Measurements from ENCODE around the gene BCORL1. TPM values are rescaled to one million over a fixed set of nuclear protein-coding genes. Genes with fewer than 3 reads are reported as not detected.

The BCORL1 gene
- total and polyA plus RNA-seq, 2 donors (not counting 3 experiments of a cell fraction or from before 2014, with no cell fraction given) = 1.8 to 13.1 TPM

DNA sequence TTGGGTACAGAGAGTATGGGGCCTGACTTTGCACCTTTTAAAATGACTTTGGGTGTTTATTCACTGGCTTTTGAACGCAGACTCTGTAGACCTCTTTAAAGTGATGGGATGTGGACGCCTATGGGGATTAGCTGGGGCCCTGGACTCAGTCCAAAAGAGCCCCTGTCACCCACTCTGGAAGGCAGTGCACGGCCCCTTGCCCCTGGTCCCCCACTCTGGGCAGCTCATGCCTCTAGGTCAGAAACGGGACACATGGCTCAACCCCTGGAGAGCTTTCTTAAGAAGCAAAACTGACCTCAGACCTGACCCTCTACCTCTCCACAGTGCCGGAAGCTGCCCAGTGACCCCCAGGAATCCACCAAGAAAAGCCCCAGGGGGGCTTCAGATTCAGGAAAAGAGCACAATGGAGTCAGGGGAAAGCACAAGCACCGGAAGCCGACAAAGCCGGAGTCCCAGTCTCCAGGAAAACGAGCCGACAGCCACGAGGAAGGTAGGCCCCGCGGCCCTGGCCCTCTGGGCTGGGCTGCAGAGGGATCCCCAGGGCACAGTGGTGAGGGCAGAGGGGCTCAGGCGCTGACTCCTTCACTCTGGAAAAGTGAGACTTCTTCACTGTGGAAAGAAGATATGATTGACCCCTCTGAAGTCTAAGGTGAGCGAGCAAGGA lies 38.4 kb downstream of the BCORL1 start:
- no peaks in the 10 kb centered on the region for H3K79me2 ChIP-seq (ENCODE audit: control insufficient read depth, insufficient read depth, low read length)
- H4K20me1 ChIP-seq (replicated peaks; ENCODE audit: control insufficient read depth, extremely low read depth, insufficient read depth, low read length) = no peaks in the 10 kb centered on the region
- no peaks in the 10 kb centered on the region for H3K9me3 ChIP-seq (replicated peaks; ENCODE audit: control insufficient read depth, insufficient read depth, low read length)
- no TSS peak for BruUV-seq (replicated peaks)
- dilution Hi-C loops (cut with MboI; ENCODE audit: extremely low pct_ligation_motif_present, low sequenced_read_pairs) = no loop called here
- no peak for FAIRE-seq
- H3K9ac ChIP-seq (replicated peaks; ENCODE audit: extremely low read depth, insufficient read depth, low read length) = no peak overlapping the region
- no peak overlapping the region for H3K4me3 ChIP-seq (replicated peaks in 1 of 3; ENCODE audit: insufficient read depth in 1 of 3, low read depth in 1 of 3, low read length in 3 of 3)
- no peak overlapping the region for H2AFZ ChIP-seq (ENCODE audit: low read depth, low read length)
- H3K27ac ChIP-seq (ENCODE audit: insufficient read depth, low read depth, low read length) = no peak overlapping the region
- H3K4me2 ChIP-seq (ENCODE audit: insufficient read depth, low read length) = no peak overlapping the region
- TF ChIP-seq, protein P1, sequence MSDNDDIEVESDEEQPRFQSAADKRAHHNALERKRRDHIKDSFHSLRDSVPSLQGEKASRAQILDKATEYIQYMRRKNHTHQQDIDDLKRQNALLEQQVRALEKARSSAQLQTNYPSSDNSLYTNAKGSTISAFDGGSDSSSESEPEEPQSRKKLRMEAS (IDR thresholded peaks at IDR 0.05; ENCODE audit: insufficient read depth, insufficient read length) = no peak
- TF ChIP-seq GATA2 (IDR thresholded peaks at IDR 0.05; ENCODE audit: insufficient read depth, insufficient read length, low read depth, low read length) (no peak), POLR2A (IDR thresholded peaks at IDR 0.05; ENCODE audit: low read depth, low read length) (no peak)
- CTCF ChIA-PET = interaction anchor here (1.0 kb wide), 1 partner anchor 19 kb away, joined by 3 read pairs; no protein-coding TSS in a partner anchor
- no peaks in the 10 kb centered on the region for H3K27me3 ChIP-seq (ENCODE audit: control insufficient read depth in 2 of 2, insufficient read depth in 2 of 2, low read length in 2 of 2)
- H3K36me3 ChIP-seq (ENCODE audit: control insufficient read depth in 2 of 2, extremely low read depth in 1 of 2, insufficient read depth in 2 of 2, low read length in 2 of 2) = peaks cover 2 to 6% of the 10 kb centered on the region in 2 experiments
- POLR2A ChIA-PET = no interaction called here
- intact Hi-C loops (cut with micrococcal nuclease) = loop anchor here (10.0 kb wide), 1 partner anchor 266 kb away; no protein-coding TSS in a partner anchor
- no peak for DNase-seq (ENCODE audit: low read depth, low spot score)
- peaks cover 4% of the 10 kb centered on the region for H3K4me1 ChIP-seq (ENCODE audit: control insufficient read depth, extremely low read depth, insufficient read depth, low read length)
- H3K9me1 ChIP-seq (replicated peaks; ENCODE audit: control insufficient read depth, extremely low read depth, insufficient read depth, low read length) = no peaks in the 10 kb centered on the region

DNA sequence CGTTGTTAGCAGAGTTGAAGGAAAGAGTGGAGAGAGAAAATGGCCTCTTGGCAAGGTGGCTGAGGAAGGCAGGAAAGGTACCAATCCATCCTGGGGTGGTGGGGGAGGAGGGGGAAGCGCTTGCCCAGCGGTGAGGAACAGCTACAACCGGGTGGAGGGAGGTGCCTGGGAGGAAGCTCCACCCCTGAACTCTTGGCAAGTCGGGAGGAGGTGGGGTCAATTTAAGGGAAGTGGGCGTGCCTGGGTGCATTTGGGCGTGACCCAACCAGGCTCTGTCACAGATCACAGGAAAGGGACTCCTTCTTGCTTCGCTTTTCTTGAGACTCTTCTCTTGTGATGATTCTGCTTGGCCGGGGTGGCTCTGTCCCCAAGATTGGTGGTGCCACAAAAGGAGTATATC lies 41.7 kb downstream of the BCORL1 start:
- Histone ChIP-seq H3K36me3 (ENCODE audit: control insufficient read depth in 2 of 2, extremely low read depth in 1 of 2, insufficient read depth in 2 of 2, low read length in 2 of 2) (peaks cover 2 to 10% of the 10 kb centered on the region in 2 experiments), H3K4me2 (ENCODE audit: insufficient read depth, low read length) (no peak overlapping the region), H4K20me1 (replicated peaks; ENCODE audit: control insufficient read depth, extremely low read depth, insufficient read depth, low read length) (no peaks in the 10 kb centered on the region), H3K4me3 (replicated peaks in 1 of 3; ENCODE audit: insufficient read depth in 1 of 3, low read depth in 1 of 3, low read length in 3 of 3) (no peak overlapping the region), H3K79me2 (ENCODE audit: control insufficient read depth, insufficient read depth, low read length) (no peaks in the 10 kb centered on the region), H3K9me1 (replicated peaks; ENCODE audit: control insufficient read depth, extremely low read depth, insufficient read depth, low read length) (no peaks in the 10 kb centered on the region), H3K4me1 (ENCODE audit: control insufficient read depth, extremely low read depth, insufficient read depth, low read length) (peaks cover 4% of the 10 kb centered on the region), H3K9me3 (replicated peaks; ENCODE audit: control insufficient read depth, insufficient read depth, low read length) (no peaks in the 10 kb centered on the region), H3K9ac (replicated peaks; ENCODE audit: extremely low read depth, insufficient read depth, low read length) (no peak overlapping the region), H3K27ac (ENCODE audit: insufficient read depth, low read depth, low read length) (no peak overlapping the region), H2AFZ (ENCODE audit: low read depth, low read length) (peak overlapping the region; percentile 71), H3K27me3 (ENCODE audit: control insufficient read depth in 2 of 2, insufficient read depth in 2 of 2, low read length in 2 of 2) (no peaks in the 10 kb centered on the region)
- intact Hi-C loops (cut with micrococcal nuclease) = loop anchor here (10.0 kb wide), 1 partner anchor 269 kb away; no protein-coding TSS in a partner anchor
- ChIA-PET CTCF (interaction anchor here (1.0 to 1.5 kb wide), 5 partner anchors 16 to 423 kb away, joined by 3 to 8 read pairs (median 3); no protein-coding TSS in a partner anchor), POLR2A (no interaction called here)
- FAIRE-seq (peak; percentile 83), DNase-seq (ENCODE audit: low read depth, low spot score) (peak; percentile 28)
- TF ChIP-seq EZH2 (IDR thresholded peaks at IDR 0.05; ENCODE audit: borderline replicate concordance, low read depth, low read length, severe bottlenecking) = no peak
- BruUV-seq (replicated peaks) = no TSS peak
- dilution Hi-C loops (cut with MboI; ENCODE audit: extremely low pct_ligation_motif_present, low sequenced_read_pairs) = no loop called here

Data from endothelial cell of umbilical vein (primary cell).